HTERT RPE-1 (cell line): ENCODE data around the gene UBE4B.
"Not testable (repeated sequence)": the region's sequence is repeated elsewhere in the genome, so short reads cannot be mapped to it uniquely, and the experiment has no call there.

ENCODE experiments used
- in situ Hi-C: fragments of 300-500 bp; cut with MboI; formaldehyde crosslinking; loops from 4 replicates; pipeline ENCODE4 v1.14.3; 2020; ENCODE audit warnings: low sequenced_read_pairs

UBE4B gene

GRCh38 chr1:10207810-10208209, 175.1 kb downstream of the UBE4B start:
- in situ Hi-C loops, result no loop called here

GRCh38 chr1:10208537-10208936, 175.8 kb downstream of the UBE4B start:
- in situ Hi-C loops, result no loop called here

GRCh38 chr1:10209590-10209904, 176.8 kb downstream of the UBE4B start:
- in situ Hi-C loops, result no loop called here

- in situ Hi-C loops, result no loop called here
Measured at GRCh38 chr1:10209905-10210810, 177.4 kb downstream of the UBE4B start, which contains the start of gene KIF1B. KIF1B (plus strand) TSS chr1:10210570; CDS start chr1:10232329, 21,759 bp downstream.

GRCh38 chr1:10210841-10211804, 178.4 kb downstream of the UBE4B start:
- in situ Hi-C loops, result no loop called here

GRCh38 chr1:10211805-10212410, 179.2 kb downstream of the UBE4B start:
- in situ Hi-C loops, result no loop called here

GRCh38 chr1:10212476-10212875, 179.7 kb downstream of the UBE4B start:
- in situ Hi-C loops, result no loop called here

GRCh38 chr1:10213186-10213705, 180.5 kb downstream of the UBE4B start:
- in situ Hi-C loops, result no loop called here

GRCh38 chr1:10216090-10216749, 183.5 kb downstream of the UBE4B start:
- in situ Hi-C loops, result no loop called here

- in situ Hi-C loops, result no loop called here
Measured at GRCh38 chr1:10217748-10218441, 185.1 kb downstream of the UBE4B start.

GRCh38 chr1:10220200-10220599, 187.4 kb downstream of the UBE4B start:
- in situ Hi-C loops, result no loop called here

- in situ Hi-C loops, result not testable (repeated sequence)
Measured at GRCh38 chr1:10220657-10221056, 187.9 kb downstream of the UBE4B start.

GRCh38 chr1:10225573-10225972, 192.8 kb downstream of the UBE4B start:
- in situ Hi-C loops, result no loop called here

GRCh38 chr1:10228528-10228927, 195.8 kb downstream of the UBE4B start:
- in situ Hi-C loops, result no loop called here

GRCh38 chr1:10229903-10230302, 197.1 kb downstream of the UBE4B start:
- in situ Hi-C loops, result no loop called here
